ENCODE results near the gene TUBB2B. TPM values are rescaled to one million over a fixed set of nuclear protein-coding genes. Genes with fewer than 3 reads are reported as not detected.
A peak's percentile ranks its signal among the peaks of the same experiment; 100 is the strongest.

The TUBB2B gene
- polyA plus RNA-seq, 1 donor from 2014 or later, result 3,172 TPM

DNA sequence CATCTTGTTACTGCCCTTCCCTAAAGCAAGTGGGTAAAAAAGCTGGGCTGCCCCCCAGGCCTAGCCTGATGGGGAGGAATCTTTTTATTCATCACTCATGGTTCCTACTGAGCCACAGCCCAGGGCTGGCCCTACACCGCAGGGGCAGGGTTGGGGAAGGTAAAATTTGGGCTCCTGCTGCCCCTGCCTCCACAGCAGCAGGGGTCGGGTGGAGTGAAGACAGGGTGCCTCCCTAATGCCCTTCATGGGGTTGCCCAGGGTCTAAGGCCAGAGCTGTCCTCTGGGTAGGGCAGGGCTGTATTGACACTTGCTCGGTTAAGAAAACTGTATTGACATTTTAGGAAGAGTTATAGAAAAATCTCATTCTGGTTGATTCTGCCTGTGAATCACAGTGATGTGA is 22.4 kb upstream of the TUBB2B start:
- Histone ChIP-seq H3K4me2 (ENCODE audit: low read length) (no peak overlapping the region), H3K79me2 (replicated peaks; ENCODE audit: insufficient read depth, low read length) (peaks cover 33% of the 10 kb centered on the region), H3F3A (ENCODE audit: insufficient read depth, low read length, poor library complexity, severe bottlenecking) (peaks cover 4% of the 10 kb centered on the region), H3K9me2 (ENCODE audit: insufficient read depth, low read length) (no peaks in the 10 kb centered on the region), H3K9ac (ENCODE audit: low read length) (no peak overlapping the region), H3K36me3 (ENCODE audit: insufficient read depth, low read length) (no peaks in the 10 kb centered on the region), H3K4me3 (ENCODE audit: low read length) (no peak overlapping the region), H4K20me1 (ENCODE audit: insufficient read depth) (no peaks in the 10 kb centered on the region), H3K9me3 (ENCODE audit: low read length) (no peaks in the 10 kb centered on the region), H3K27ac (ENCODE audit: low read length) (no peak overlapping the region), H3K27me3 (ENCODE audit: insufficient read depth, low read depth, low read length) (no peaks in the 10 kb centered on the region), H2AFZ (ENCODE audit: low read depth, low read length) (no peak overlapping the region)
- TF ChIP-seq RAD21 (conservative IDR thresholded peaks at IDR 0.05), result no peak
- no peak for TF ChIP-seq MXI1 (conservative IDR thresholded peaks at IDR 0.05; ENCODE audit: poor library complexity, severe bottlenecking)
- TF ChIP-seq REST (IDR thresholded peaks at IDR 0.05; ENCODE audit: borderline replicate concordance), result no peak
- TF ChIP-seq EP300 (conservative IDR thresholded peaks at IDR 0.05; ENCODE audit: poor library complexity, severe bottlenecking), result no peak
- no peak for TF ChIP-seq EZH2 (IDR thresholded peaks at IDR 0.05; ENCODE audit: borderline replicate concordance, insufficient read depth, low read length, poor library complexity, severe bottlenecking)
- TF ChIP-seq POLR2AphosphoS5 (IDR thresholded peaks at IDR 0.05), result no peak
- no peak for TF ChIP-seq CTCF (IDR thresholded peaks at IDR 0.05; ENCODE audit: poor library complexity, severe bottlenecking)
- TF ChIP-seq SMC3 (conservative IDR thresholded peaks at IDR 0.05; ENCODE audit: poor library complexity), result no peak
- TF ChIP-seq TAF1 (IDR thresholded peaks at IDR 0.05; ENCODE audit: low read depth), result no peak

- peaks cover 4% of the 10 kb centered on the region for H3K36me3 ChIP-seq (ENCODE audit: insufficient read depth, low read length)
- peak overlapping the region; percentile 88 for H3K27ac ChIP-seq (ENCODE audit: low read length)
- no peaks in the 10 kb centered on the region for H3K27me3 ChIP-seq (ENCODE audit: insufficient read depth, low read depth, low read length)
- H4K20me1 ChIP-seq (ENCODE audit: insufficient read depth), result no peaks in the 10 kb centered on the region
- no peaks in the 10 kb centered on the region for H3K9me2 ChIP-seq (ENCODE audit: insufficient read depth, low read length)
- no peak overlapping the region for H2AFZ ChIP-seq (ENCODE audit: low read depth, low read length)
- no peak overlapping the region for H3K4me2 ChIP-seq (ENCODE audit: low read length)
- TF ChIP-seq REST (IDR thresholded peaks at IDR 0.05; ENCODE audit: borderline replicate concordance) (peak; percentile 21), EP300 (conservative IDR thresholded peaks at IDR 0.05; ENCODE audit: poor library complexity, severe bottlenecking) (no peak), SMC3 (conservative IDR thresholded peaks at IDR 0.05; ENCODE audit: poor library complexity) (peak; percentile 31), TAF1 (IDR thresholded peaks at IDR 0.05; ENCODE audit: low read depth) (no peak), RAD21 (conservative IDR thresholded peaks at IDR 0.05) (no peak), POLR2AphosphoS5 (IDR thresholded peaks at IDR 0.05) (peak; percentile 58), EZH2 (IDR thresholded peaks at IDR 0.05; ENCODE audit: borderline replicate concordance, insufficient read depth, low read length, poor library complexity, severe bottlenecking) (no peak), CTCF (IDR thresholded peaks at IDR 0.05; ENCODE audit: poor library complexity, severe bottlenecking) (no peak), MXI1 (conservative IDR thresholded peaks at IDR 0.05; ENCODE audit: poor library complexity, severe bottlenecking) (no peak)
- H3K9ac ChIP-seq (ENCODE audit: low read length), result peak overlapping the region; percentile 63
- H3F3A ChIP-seq (ENCODE audit: insufficient read depth, low read length, poor library complexity, severe bottlenecking), result peaks cover 4% of the 10 kb centered on the region
- peaks cover 33% of the 10 kb centered on the region for H3K79me2 ChIP-seq (replicated peaks; ENCODE audit: insufficient read depth, low read length)
- H3K4me3 ChIP-seq (ENCODE audit: low read length), result peak overlapping the region; percentile 34
- no peaks in the 10 kb centered on the region for H3K9me3 ChIP-seq (ENCODE audit: low read length)
These were observed 20.0 kb upstream of the TUBB2B start for GRCh38 chr6:3247255-3248146.
